SU-DHL-6 (cell line): Measurements from ENCODE around the gene ATF7.

Experiments used
- CTCF ChIP-seq: fragments of 200-600 bp; sonication (generic); IDR thresholded peaks from one replicate; pipeline ENCODE4 v1.5.1; 2017; ENCODE audit warnings: antibody characterized with exemption, mild to moderate bottlenecking, low read length, moderate library complexity; ENCODE audit not compliant: insufficient read depth, poor library complexity, severe bottlenecking
- EZH2phosphoT487 ChIP-seq: fragments of 200-600 bp; sonication (generic), shearing (Covaris generic); conservative IDR thresholded peaks from 2 replicates; pipeline ENCODE4 v1.6.1; 2018; ENCODE audit warnings: mild to moderate bottlenecking, antibody characterized with exemption, low read length, moderate library complexity, mixed read lengths

- TF ChIP-seq CTCF (no peak), EZH2phosphoT487 (no peak)
Measured at GRCh38 chr12:53467880-53468279, 158.3 kb downstream of the ATF7 start.
